Activated CD8-positive, alpha-beta memory T cell treated with anti-CD3 and anti-CD28 coated beads, Interleukin-2, amount 50 U/mL, for 1 hour (primary cell): ENCODE measurements around the gene TMIE.
A peak's percentile ranks its signal among the peaks of the same experiment; 100 is the strongest.
"Not testable (repeated sequence)": the region's sequence is repeated elsewhere in the genome, so short reads cannot be mapped to it uniquely, and the experiment has no call there.

Experiments used
- DNase-seq: peaks from one replicate; pipeline ENCODE4 v3.0.0-alpha.2; 2020; ENCODE audit errors: extremely low read depth

Gene TMIE

GRCh38 chr3:46685446-46685845, 15.7 kb upstream of the TMIE start:
- no peak for DNase-seq

- DNase-seq, result no peak
Observed at GRCh38 chr3:46690798-46691197, 10.4 kb upstream of the TMIE start.

- no peak for DNase-seq
Observed at GRCh38 chr3:46692566-46692990, 8.6 kb upstream of the TMIE start.

- peak; percentile 31 for DNase-seq
Observed at GRCh38 chr3:46693038-46693891, 7.9 kb upstream of the TMIE start, which contains the start of gene ALS2CL. Gene ALS2CL (minus strand): TSS chr3:46693679. CDS start chr3:46689440, 4,239 bp downstream.

- no peak for DNase-seq
Observed at GRCh38 chr3:46693892-46694226, 7.3 kb upstream of the TMIE start.

- no peak for DNase-seq
Observed at GRCh38 chr3:46694520-46694919, 6.7 kb upstream of the TMIE start.

- DNase-seq, result no peak
Observed at GRCh38 chr3:46695177-46695961, 5.8 kb upstream of the TMIE start.

- no peak for DNase-seq
Observed at GRCh38 chr3:46695962-46696894, 5.0 kb upstream of the TMIE start.

- DNase-seq, result no peak
Observed at GRCh38 chr3:46699676-46700523, 1.3 kb upstream of the TMIE start.

- DNase-seq, result no peak
Observed at GRCh38 chr3:46700772-46701171, 420 bp upstream of the TMIE start.

GRCh38 chr3:46702246-46703012, 1.2 kb downstream of the TMIE start:
- no peak for DNase-seq

GRCh38 chr3:46703013-46703520, 1.9 kb downstream of the TMIE start:
- no peak for DNase-seq

GRCh38 chr3:46704346-46704745, 3.2 kb downstream of the TMIE start:
- DNase-seq, result not testable (repeated sequence)

- no peak for DNase-seq
Observed at GRCh38 chr3:46705022-46705530, 3.9 kb downstream of the TMIE start.

- DNase-seq, result no peak
Observed at GRCh38 chr3:46705751-46706552, 4.8 kb downstream of the TMIE start.

GRCh38 chr3:46706771-46707582, 5.8 kb downstream of the TMIE start:
- DNase-seq, result no peak

- no peak for DNase-seq
Observed at GRCh38 chr3:46707601-46708011, 6.4 kb downstream of the TMIE start.
